Psoas muscle (tissue), 8 donors: ENCODE measurements around the gene HDC. TPM values are rescaled to one million over a fixed set of nuclear protein-coding genes. Genes with fewer than 3 reads are reported as not detected.

Experiments used
- ATAC-seq, 4 donors: fragments of 200-7000 bp; cut with Tn5 transposase; one replicate each; pipeline ENCODE4 v1.9.1; 2020; ENCODE audit warnings: moderate library complexity in 3 of 4, mild to moderate bottlenecking in 2 of 4
- DNase-seq, 2 donors: peaks; one replicate each; pipeline ENCODE4 v3.0.0-alpha.2; 2020
- H3K27ac ChIP-seq: fragments of 200-600 bp; one replicate; pipeline ENCODE4 v1.8.0; 2022
- H3K27me3 ChIP-seq, 3 donors: fragments of 200-600 bp in 1 of 3; one replicate each; pipeline versions ENCODE4 v1.6.1 to v1.8.0; 2013 to 2022; ENCODE audit warnings: low read length in 2 of 3, mild to moderate bottlenecking in 2 of 3, moderate library complexity in 1 of 3; ENCODE audit not compliant: insufficient read depth in 3 of 3
- H3K36me3 ChIP-seq, 2 donors: fragments of 200-600 bp in 1 of 2; one replicate each; pipeline versions ENCODE4 v1.6.1 to v1.8.0; 2013 to 2022; ENCODE audit warnings: low read depth in 1 of 2, mild to moderate bottlenecking in 1 of 2, moderate library complexity in 1 of 2; ENCODE audit not compliant: insufficient read depth in 1 of 2
- H3K4me1 ChIP-seq: fragments of 200-600 bp; one replicate; pipeline ENCODE4 v1.8.0; 2022
- H3K4me3 ChIP-seq: fragments of 200-600 bp; one replicate; pipeline ENCODE4 v1.8.0; 2022; ENCODE audit warnings: mild to moderate bottlenecking
- H3K9me3 ChIP-seq: fragments of 200-600 bp; one replicate; pipeline ENCODE4 v1.8.0; 2022
- WGBS, 3 donors: extraction: QIAGEN DNeasy Blood & Tissue Kit; methylation state at CpG; one replicate each; pipeline versions ENCODE4 v1.1.6 to v1.1.7; 2013; 5-methylcytosine and 5-hydroxymethylcytosine counted together
- intact Hi-C, 2 donors: fragments of 100-400 bp; cut with DNase I; formaldehyde crosslinking; loops; one replicate each; pipeline versions ENCODE4 v1.11.0 to v1.14.2; 2022
- polyA plus RNA-seq, 3 donors: library from polyadenylated mRNA; stranded (reverse); fragments of 200-250 nt; gene quantifications; one replicate each; pipeline ENCODE4 v1.2.3, GENCODE V29; 2013
- total RNA-seq, 4 donors: library from RNA; stranded (reverse); fragmentation: NEBNext Ultra II Directional in 2 of 4; extraction: Animal tissue kit (Norgen Biotek cat#: 25700) in 2 of 4; gene quantifications; one replicate each; pipeline versions ENCODE4 v1.2.1 to v1.2.4, GENCODE V29; 2021 to 2023
- TF ChIP-seq, protein P1 (sequence below): fragments of 200-600 bp; IDR thresholded peaks from one replicate; pipeline ENCODE4 v1.8.0; 2022; ENCODE audit warnings: antibody characterized with exemption
- donor health status: healthy with polysubstance abuse.
- donor health status: DM: no; HTN: no; CAD: no; lungs with moderate emphysema.
- donor health status: Bipolar disorder and iron deficiency.
- donor health status: healthy.
- donor health status: DM: yes; HTN: yes; CAD: no.
- donor health status: DM: no; HTN: no; CAD: no.
- donor health status: DM: no; HTN: no; CAD: no.
- donor health status: DM: yes; HTN: yes; CAD: no.

The HDC gene
- total and polyA plus RNA-seq, 7 donors, result 0.03 to 0.97 (median 0.34) TPM

DNA sequence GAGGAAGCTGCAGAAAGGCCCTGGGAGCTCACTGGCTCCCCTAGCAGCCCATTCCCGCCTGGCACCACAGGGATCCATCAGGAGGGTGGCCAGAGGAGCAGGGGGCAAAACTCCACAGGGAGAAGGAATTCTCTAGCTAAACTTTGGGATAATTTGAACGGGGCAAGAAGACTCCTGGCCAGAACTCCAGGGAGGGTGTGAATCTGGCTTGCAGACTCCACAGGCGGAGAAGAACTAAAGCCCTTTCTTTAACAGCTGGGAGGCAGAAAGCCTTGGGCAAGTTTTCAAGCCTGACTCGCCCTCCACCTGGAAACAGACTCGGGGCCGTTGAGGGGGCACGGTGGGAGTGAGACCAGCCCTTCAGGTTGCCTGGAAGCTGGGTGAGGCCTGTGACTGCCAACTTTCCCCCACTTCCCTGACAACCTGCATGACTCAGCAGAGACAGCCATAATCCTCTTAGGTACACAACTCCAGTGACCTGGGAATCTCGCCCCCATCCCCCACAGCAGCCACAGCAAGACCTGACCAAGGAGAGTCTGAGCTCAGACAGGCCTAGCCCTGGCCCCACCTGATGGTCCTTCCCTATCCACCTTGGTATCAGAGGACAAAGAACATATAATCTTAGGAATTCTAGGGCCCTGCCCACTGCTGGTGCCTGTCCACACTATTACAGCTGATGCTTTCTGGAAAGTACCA, 54.9 kb downstream of the HDC start:
- H3K9me3 ChIP-seq, result no peaks in the 10 kb centered on the region
- no peak overlapping the region for H3K4me3 ChIP-seq
- TF ChIP-seq, protein P1, sequence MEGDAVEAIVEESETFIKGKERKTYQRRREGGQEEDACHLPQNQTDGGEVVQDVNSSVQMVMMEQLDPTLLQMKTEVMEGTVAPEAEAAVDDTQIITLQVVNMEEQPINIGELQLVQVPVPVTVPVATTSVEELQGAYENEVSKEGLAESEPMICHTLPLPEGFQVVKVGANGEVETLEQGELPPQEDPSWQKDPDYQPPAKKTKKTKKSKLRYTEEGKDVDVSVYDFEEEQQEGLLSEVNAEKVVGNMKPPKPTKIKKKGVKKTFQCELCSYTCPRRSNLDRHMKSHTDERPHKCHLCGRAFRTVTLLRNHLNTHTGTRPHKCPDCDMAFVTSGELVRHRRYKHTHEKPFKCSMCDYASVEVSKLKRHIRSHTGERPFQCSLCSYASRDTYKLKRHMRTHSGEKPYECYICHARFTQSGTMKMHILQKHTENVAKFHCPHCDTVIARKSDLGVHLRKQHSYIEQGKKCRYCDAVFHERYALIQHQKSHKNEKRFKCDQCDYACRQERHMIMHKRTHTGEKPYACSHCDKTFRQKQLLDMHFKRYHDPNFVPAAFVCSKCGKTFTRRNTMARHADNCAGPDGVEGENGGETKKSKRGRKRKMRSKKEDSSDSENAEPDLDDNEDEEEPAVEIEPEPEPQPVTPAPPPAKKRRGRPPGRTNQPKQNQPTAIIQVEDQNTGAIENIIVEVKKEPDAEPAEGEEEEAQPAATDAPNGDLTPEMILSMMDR, result no peak
- no peaks in the 10 kb centered on the region for H3K27me3 ChIP-seq
- DNase-seq (no peak), ATAC-seq (no peak)
- intact Hi-C loops, result no loop called here
- no peaks in the 10 kb centered on the region for H3K4me1 ChIP-seq
- no peaks in the 10 kb centered on the region for H3K36me3 ChIP-seq
- WGBS, 3 donors, result 41 to 64% (median 52%) methylated on average over 6 to 8 of the region's 8 CpGs
- no peak overlapping the region for H3K27ac ChIP-seq

DNA sequence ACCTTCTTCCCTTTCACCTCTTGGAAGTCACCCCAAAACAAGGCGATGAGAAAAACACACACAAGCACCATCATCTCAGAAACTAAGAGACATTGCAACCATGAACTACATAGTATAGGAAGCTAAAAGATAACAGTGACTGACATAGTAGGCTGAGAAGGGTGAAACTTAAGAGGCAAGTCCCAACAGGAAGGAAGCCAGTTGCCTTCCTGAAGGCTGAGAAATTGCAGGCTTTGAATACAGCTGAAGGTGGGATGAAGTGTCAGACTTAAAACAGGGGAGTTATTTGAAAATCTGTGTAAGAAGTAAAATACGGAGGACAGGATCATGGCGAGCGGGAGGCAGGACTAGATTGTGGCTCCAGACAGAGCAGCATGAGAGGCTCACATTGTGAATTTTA, 55.7 kb downstream of the HDC start:
- no peaks in the 10 kb centered on the region for H3K9me3 ChIP-seq
- no peak overlapping the region for H3K27ac ChIP-seq
- H3K4me1 ChIP-seq, result no peaks in the 10 kb centered on the region
- intact Hi-C loops, result no loop called here
- no peak for ATAC-seq
- no peak overlapping the region for H3K4me3 ChIP-seq
- H3K36me3 ChIP-seq, result no peaks in the 10 kb centered on the region
- 86 to 87% (median 87%) methylated on average over 4 of the region's 4 CpGs for WGBS, 3 donors
- no peaks in the 10 kb centered on the region for H3K27me3 ChIP-seq
- DNase-seq, result no peak
- TF ChIP-seq, protein P1, result no peak

GRCh38 chr15:50206020-50206419, 59.5 kb downstream of the HDC start:
- WGBS, 3 donors, result 73 to 83% (median 79%) methylated on average over 5 of the region's 5 CpGs
- ATAC-seq, result no peak
- H3K27me3 ChIP-seq, result no peaks in the 10 kb centered on the region
- H3K9me3 ChIP-seq, result no peaks in the 10 kb centered on the region
- no peak overlapping the region for H3K4me3 ChIP-seq
- H3K36me3 ChIP-seq, result no peaks in the 10 kb centered on the region
- intact Hi-C loops, result no loop called here
- TF ChIP-seq, protein P1, result no peak
- H3K27ac ChIP-seq, result no peak overlapping the region
- no peaks in the 10 kb centered on the region for H3K4me1 ChIP-seq
- no peak for DNase-seq

DNA sequence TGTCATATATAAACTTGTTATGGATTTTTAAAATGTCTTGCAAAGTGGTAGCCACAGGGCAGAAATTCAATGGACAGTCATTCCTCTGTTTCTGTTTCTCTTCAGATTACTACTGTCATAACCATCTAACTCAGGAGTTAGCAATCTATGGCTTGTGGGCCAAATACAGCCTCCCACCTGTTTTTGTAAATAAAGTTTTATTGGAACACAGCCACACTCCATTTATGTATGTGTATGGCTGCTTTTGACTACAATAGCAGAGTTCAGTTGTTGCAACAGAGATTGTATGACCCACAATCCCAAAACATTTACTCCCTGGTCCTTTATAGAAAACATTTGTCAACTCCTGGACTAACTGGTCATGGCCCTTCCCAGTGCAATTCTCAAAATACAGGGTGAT, 63.5 kb downstream of the HDC start:
- Histone ChIP-seq H3K9me3 (no peaks in the 10 kb centered on the region), H3K27ac (no peak overlapping the region), H3K27me3 (no peaks in the 10 kb centered on the region), H3K36me3 (no peaks in the 10 kb centered on the region), H3K4me1 (no peaks in the 10 kb centered on the region), H3K4me3 (no peak overlapping the region)
- ATAC-seq, result no peak
- DNase-seq, result no peak
- intact Hi-C loops, result no loop called here
- TF ChIP-seq, protein P1, result no peak
